SKM-1 (cell line): ENCODE data around the gene C10orf71.

ENCODE experiments used
- DNase-seq: peaks from one replicate; lab custom pipeline; 2025; ENCODE audit not compliant: unreplicated experiment; lab: John Stamatoyannopoulos, UW

The C10orf71 gene, protein sequence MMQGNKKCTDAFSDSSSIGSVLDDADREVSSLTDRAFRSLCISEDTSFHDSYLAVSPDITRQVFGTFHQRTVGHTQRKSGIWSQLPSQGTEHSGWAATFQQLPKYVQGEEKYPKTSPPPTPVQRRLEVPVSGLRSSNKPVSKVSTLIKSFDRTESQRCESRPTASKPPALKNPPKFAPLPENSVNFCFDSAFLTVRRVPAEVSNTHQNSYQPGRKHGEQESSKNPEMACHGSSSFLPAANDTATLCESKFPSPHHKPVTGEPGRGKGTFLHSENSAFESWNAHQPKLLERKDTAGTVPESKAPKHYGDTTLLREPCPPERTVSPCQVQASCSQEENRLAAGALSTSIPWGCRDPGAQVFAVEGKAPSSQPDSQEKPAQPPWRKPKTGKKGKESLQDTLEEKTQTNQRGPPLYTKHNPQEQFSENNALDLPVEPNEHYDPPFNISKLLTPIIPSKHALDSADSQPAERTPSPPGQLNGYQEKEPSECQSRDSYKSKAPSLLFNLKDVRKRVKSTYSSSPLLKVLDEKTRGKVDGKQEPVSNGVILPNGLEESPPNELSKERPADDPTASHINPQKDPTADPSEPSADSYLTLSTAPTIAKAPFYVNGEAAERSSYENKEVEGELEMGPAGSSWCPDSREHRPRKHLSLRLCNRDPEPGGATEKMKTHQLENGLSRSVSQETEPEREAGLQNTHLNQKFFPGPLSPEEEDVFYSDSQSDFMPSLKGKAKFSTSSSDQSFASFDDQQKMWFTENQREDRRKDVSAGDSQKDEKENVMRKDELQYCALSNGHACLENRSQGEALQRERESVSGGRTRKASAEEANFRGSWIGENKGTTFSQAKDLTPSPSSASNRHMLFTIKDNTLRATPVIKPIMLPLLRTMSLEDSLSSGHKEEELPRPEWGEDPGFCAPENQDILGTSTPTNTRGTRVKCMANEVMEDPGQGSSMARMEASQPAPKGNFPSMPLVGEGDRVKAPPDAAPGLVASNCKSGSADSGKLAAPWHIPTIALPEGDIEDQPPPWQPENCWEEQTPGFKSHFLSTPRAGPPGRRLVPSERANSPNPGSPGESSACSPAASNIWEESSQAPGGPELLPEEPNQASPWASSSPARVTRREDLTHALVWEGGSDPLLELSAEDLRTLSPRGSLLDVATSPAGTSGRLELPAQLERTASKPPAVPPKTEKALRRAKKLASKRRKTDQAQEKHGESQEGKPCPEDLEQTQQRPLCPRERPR (N-terminal part only)

DNA sequence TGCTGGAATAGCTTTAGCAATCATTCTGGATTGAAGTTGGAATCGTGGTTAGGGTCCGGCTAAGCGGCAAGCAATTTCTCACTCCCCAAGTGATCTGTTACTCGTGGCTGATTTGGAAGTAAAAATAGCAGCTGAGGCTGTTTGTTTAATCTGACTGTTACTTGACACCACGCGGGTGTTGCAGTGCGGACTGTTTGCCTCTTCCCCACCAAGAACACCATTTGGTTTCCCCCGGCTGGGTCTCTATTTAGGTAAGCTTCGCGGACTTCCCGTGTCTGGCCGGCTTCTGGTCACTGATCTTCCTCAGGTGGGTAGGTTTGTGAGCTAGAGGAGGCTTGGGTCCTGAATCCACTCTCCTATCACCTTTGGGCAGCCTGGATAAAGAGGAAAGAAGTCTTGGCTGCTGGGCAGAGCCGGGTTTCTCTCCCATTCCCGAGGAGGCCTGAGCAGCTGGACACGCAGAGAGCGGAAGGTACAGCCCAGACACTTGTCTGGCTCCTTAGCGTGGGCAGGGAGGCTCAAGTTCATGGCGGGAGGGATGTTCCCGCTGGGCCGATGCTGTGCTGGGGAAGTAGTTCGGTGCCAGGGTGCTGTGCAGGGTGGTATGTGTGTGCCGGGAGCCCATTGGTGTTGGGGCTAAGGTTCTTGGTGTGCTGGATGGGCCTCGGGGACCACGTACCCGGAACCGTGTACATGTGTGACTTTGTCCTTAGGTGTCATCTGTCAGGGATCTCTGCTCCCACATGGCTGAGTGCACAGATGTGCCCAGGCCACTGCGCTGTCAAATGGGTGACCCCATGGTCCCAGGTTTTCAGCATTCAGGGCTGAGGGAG is at the start of gene C10orf71:
C10orf71 (plus strand) TSS at position 188 of the 833 bp plus-strand sequence. CDS start 23,376 bp downstream, outside the sequence.
- no peak for DNase-seq

DNA sequence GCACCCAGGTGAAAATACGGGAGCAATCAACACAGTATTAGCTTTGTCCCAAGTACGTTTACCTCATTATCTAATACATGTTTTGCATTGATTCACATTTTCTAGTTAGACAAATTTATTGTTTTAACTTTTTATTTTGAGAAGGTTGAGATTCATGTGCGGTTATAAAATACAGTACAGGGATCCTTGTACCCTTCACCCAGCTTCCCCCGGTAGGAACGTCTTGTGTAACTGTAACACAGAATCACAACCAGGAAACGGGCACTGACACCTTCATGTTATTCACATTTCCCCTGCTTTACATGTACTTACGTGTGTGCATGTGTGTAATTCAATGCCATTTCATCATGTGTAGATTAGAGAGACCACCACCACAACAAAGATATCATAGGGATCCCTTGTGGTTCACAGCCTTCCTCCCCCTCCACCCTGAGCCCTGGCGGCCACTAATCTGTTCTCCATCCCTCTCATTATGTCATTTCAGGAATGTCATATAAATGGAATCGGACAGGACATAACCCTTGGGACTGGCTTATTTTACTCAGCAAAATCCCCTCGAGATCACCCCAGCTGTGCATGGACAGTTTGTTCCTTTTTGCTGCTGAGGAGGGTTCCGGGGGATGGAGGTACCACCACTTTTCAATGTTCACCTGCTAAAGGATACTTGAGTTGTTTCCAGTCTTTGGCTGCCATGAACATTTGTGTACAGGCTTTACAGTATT is 46.5 kb upstream of the C10orf71 start:
- DNase-seq, result no peak

DNA sequence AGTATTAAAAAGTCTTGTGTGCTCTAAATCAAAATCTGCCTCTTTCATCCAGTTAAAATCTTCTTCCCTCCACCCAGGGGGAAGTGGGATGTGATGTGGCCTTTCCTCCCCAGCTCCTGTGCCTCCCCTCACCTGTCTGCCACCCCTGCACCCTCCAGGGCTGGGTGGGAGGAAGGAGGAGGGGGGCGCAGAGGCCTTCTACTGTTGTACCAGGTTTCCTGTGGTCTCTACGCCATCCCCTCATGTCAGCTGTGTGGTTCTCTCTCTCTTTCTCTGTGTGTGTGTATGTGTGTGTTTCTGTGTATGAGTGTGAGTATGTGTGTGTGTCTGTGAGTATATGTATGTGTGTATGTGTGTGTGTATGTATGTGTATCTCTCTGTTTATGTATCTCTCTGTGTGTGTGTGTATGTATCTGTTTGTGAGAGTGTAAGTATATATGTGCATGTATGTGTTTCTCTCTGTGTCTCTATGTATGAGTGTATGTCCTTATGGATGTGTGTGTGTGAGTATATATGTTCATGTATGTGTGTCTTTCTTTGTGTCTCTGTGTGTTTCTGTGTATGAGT is 45.5 kb upstream of the C10orf71 start:
- DNase-seq, result no peak

DNA sequence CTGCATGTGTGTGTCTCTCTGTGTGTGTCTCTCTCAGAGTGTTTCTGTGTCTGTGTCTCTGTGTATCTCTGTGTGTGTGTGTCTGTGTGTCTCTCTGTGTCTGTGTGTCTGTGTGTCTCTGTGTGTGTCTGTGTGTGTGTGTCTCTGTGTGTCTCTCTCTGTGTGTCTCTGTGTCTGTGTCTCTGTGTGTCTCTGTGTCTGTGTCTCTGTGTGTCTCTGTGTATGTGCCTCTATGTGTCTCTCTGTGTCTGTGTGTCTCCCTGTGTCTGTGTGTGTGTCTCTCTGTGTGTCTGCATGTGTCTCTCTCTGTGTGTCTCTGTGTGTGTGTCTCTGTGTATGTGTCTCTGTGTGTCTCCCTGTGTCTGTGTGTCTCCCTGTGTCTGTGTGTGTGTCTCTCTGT is 44.8 kb upstream of the C10orf71 start:
- DNase-seq, result no peak

DNA sequence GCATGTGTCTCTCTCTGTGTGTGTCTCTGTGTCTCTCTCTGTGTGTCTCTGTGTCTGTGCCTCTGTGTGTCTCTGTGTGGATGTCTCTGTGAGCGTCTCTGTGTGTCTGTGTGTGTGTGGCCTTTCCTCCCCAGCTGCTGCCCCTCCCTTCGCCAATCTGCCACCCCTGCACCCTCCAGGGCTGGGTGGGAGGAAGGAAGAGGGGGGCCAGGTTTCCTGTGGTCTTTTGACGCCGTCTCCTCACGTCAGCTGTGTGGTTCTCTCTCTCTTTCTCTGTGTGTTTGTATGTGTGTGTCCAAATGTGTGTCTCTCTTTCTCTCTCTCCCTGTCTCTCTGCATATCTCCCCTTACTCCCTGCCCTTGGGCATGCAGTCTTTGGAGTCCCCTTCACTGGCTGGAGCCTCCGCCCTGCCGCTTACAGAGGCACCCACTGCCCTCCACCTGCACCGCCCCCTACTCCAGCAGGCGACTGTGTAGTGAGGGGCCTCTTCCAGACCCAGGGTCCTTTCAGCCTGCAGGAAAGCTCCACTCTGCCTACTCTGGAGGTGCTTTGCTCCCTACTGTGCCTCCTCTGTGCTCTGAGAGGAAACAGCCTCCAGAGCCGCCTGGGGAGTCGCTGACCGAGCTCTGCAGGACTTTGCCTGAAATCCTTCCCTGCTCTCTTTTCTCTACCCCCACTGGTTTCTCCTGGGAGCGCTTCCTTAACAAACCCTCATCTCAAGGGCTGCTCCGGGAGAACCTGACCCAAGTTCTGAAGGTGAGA is 44.2 kb upstream of the C10orf71 start:
- no peak for DNase-seq

DNA sequence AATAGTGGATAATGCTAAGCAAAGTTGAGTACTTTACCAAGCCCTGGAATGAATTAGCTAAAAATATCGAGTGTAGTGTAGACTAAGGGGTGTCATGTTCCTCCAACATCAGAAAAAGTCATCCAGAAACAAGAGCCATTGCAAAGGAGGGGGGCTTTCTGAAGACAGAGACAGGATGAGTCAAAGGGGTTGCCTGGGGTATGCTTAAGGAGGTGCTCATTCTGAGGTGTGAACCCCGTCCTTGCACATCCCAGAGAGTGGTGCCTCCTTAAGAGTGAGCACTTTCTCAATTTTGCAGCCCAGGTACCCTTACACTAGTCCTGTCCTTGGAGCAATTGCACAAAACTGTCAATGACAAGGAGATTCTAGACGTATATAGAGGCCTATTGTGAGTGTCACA is 43.1 kb upstream of the C10orf71 start:
- DNase-seq, result no peak

DNA sequence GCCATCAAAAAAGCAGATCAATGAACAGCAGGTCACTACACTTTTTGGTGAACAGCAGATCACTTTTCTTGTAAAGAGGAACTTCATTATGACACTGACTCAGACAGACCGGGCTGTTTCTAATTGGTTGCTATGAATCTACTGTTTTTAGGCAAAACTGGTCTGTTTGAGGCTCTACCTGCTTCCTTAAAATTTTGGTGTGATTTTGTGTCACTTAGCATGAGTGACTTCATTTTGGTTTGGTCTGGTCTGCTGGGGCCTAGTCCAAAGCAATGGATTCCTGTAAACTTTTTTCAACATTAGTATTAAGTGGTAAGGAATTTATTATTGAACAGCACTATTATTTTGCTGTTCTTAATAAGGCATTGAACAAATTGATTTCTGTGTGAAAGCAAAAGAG is 41.8 kb upstream of the C10orf71 start:
- DNase-seq, result peak; percentile 57

DNA sequence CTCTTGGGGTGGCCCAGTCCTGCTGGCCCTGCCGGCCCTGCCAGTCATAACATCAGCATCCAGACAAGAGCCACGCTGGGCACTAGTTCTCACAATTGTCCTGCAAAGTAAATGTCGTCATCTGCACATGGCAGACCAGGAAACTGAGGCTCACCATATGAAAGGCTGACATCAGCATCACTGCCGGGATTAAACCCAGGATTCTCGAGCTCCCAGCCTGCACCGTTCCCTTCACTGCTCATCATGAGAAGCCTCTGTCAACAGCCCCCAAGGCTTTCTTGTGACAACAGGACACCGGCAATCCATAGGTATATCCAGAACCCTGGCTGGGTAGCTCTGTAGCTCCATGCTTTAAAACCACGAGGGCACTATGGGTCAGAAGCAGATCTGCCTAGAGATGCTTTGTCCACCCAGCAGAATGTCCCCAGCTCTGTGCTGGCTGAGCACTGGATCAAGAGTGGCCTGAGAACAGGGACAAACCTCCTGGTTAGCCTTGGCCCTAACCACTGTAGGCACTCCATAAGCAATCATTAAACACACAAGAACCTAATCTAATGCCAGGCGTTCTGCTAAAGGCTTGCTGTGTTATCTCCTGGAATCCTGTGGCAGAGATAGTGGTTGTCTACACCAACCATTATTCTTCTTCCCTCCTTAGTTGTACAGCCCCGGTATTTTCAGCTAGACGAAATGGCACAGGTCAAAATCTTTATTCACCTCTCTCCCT is 41.2 kb upstream of the C10orf71 start:
- DNase-seq, result no peak

DNA sequence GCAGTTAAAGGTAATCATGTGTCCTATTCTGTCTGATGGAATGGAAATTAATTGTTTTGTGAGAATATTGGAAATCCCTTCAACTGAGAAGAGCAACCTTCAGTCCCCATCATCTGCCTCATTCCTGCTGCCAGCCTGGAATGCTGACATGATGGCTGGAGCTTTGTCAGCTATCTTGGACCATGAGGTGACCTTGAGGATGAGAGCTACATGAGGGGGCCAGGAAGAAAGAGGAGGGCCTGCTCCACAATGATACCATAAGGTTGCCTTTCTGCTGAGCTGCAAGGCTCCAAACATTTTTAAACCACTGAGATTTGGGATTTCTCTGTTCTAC is 40.7 kb upstream of the C10orf71 start:
- DNase-seq, result no peak

DNA sequence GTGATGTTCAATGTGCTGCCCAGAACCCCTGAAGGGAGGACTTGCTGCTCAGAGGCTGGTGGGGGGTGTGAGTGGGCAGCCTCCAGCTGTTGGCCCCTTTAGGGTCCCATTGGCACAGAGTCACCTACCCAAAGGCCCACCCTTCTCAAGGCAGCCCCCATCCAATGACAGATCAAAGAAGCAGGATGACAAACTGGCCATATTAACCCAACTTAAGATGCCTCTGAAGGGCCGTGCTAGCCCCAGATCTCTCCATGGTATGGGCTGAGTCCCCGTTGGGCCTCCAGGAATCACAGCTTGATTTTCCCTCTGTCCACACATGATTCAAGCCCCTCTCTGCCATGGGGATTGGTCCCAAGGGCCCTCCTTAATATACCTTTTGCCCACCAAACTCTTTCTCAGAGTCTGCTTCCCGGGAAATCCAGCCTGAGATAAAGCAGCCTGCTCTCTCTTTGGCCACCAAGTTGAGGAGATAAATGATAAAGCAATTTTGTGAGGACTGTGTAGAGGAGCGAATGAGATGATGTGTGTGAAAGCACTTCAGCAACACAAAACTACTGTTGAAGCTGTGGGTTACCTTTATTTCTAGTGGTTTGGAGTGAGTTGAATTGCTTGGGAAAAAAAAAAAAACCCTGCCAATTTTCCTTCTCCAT is 38.2 kb upstream of the C10orf71 start:
- DNase-seq, result no peak

DNA sequence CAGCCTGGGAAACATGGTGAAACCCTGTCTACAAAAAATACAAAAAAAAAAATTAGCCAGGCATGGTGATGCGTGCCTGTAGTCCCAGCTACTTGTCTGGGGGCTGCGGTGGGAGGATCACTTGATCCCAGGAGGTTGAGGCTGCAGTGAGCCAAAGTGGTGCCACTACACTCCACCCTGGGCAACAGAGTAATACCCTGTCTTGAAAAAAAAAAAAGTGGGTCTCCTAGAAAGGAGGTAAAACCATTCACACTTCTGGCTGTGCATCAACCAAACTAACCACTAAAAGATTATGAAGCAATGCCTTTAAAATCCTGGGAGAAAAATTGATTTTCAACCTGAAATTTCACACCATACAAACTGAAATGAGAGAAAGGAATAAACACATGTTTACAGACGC is 35.4 kb upstream of the C10orf71 start:
- no peak for DNase-seq

DNA sequence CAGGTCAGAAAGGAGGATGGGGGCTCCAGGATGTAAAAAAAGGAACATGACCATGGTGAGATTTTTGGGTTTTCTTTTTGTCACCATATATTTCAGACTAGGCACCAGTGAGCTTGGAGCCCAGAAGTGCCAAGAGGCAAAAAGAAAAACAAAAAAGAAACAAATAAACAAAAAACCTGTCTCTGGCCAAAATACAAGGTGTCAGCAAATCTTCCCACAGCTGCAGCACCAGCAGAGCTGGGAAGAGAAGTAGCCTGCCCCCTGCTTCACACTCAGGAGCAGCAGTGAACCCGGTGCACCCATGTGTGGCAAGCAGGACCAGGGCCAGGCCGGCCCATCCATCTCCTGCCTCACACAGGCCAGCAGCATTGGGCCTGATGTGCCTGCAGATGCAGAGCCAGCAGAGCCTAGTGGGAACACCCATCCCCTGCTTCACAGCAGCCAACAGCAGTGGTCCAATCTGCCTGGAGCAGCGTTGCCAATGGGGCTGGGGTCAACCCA is 34.7 kb upstream of the C10orf71 start:
- DNase-seq, result no peak

DNA sequence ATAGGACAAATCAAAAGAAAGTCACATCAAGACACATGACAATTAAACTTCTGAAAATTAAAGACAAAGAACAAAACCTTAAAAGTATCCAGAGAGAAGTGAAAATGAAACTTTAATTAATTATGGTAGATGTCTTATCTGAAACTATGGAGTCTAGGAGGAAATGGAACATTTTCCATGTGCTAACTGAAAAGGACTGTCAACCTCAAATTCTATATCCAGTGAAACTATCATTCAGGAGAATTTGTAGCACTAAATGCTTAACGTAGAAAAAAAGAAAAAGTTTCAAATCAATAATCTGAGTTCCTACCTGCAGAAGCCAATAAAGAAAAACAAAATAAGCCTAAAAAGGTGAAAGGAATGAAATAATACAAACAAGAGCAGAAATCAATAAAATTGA is 33.1 kb upstream of the C10orf71 start:
- DNase-seq, result no peak

DNA sequence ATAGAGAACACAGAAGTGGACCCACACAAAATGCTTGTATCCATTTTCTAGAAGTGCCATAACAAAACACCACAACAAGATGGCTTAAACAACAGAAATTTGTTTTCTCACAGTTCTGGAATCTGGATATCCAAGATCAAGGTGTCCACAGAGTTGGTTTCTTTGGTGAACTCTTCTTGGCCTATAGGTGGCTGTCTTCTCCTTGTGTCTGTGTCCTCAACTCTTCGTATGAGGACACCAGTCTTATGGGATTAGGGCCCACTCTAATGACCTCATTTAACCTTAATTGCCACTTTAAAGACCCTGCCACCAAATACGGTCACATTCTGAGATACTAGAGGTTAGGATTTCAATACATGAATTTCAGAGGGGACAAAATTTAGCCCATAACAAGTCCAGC is 30.8 kb upstream of the C10orf71 start:
- DNase-seq, result no peak

DNA sequence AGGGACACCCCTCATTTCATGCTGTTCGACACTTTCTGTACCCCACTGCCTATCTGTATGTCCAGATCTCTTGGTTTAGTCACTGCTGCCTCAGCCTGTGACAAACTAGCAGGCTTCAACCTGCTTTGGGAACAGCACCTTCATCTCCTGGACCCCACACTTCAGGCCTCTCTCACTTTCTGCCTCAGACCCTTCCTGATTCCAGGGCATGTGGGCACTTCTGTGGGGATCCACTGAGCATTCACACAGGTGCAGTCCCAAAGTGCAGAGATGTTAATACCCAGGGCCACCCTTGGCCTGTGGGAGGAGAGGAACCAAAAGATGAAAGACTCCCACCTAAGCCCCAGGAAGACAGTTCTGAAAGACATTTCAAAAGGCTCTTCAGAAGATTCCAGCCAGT is 29.4 kb upstream of the C10orf71 start:
- no peak for DNase-seq

DNA sequence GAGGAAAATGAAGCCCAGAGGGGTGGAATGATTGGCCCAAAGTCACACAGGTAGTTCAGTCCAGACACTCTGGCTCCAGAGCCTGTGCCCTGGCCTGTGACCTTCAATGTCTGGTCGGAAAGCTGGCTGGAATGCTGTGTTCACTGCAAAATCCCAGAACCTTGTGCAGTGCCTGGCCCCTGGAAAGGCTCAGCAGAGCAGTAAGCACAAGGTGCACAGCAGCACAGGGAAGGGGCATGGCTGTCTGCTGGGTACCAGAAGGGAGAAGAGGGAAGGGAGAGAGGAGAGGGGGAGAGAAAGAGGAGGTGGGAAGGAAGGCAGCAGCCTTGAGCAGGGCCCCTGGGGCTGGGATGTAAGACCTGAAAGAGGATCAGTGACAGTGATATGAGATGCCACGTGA is 28.4 kb upstream of the C10orf71 start:
- DNase-seq, result no peak

DNA sequence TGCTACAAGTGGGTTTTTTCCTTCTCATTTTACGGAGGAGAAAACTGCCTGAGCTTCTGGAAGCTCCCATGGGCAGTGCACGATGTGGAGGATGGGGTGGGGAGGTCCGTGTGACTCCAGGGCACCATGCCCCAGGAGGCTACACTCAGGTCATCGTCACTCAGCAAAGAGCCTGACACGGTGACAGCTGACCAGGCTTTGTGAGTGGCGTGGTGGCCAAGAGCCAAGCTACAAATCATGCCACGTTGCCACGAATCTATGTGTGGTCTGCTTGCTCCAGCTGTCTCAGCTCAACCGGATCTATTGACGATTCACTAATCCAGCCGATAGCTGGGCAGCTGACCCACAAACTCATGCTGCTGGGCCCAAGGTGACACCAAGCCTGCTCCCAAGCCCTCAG is 27.6 kb upstream of the C10orf71 start:
- no peak for DNase-seq
